Eye (tissue), 1 donor: Measurements from ENCODE around the gene PAIP2.
"Not testable (repeated sequence)": the region's sequence is repeated elsewhere in the genome, so short reads cannot be mapped to it uniquely, and the experiment has no call there.

ENCODE experiments used
- DNase-seq: peaks from one replicate; pipeline ENCODE4 v3.0.0-alpha.2; 2015

The PAIP2 gene

GRCh38 chr5:139341689-139342422, at the start of gene PAIP2:
Gene PAIP2 (plus strand): TSS chr5:139341854. CDS start chr5:139363785, 21,931 bp downstream.
- DNase-seq = peak; percentile 99

- no peak for DNase-seq
These were observed 48.5 kb upstream of the PAIP2 start for GRCh38 chr5:139293202-139293506.

DNA sequence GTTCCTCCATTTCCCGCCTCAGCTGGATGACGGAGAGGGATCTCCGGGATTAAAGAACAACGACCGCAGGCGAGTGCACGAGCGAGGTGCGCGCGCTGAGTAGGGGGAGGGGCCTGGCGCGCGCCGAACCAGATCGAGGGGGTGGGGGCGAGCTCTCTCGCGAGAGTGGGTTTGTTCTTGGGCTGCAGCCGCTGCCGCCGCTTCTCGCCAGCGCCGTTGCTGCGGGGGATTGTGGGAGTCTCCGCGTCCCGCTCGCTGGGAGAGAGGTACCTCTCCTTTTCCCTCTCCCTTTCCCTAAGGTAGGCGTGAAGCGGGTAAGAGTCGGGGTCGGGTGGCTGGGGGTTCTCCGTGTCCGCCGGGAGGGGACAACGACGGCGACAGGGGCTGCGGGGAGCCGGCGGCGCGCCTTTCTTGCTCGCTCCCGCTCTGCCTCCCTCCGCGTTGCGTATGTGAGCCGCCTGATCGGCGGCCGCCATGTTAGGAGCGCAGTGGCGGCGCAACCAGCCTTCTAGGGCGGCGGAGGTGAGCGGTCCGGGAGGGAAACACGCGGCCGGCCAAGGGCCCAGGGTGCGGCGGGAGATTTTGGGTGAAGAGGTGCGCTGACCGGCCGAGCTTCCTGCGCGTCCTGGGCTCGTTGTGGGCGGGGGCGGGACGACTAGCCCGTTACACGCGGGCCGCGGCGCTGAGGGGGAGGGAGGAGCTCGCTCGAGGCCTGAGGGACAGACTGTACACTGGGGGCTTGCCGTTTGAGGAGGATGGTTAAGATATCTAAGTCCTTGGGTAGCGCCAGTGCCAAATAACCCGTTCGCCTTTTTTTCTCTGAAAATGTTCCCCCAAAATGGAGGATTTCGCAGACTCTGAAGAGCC, 47.9 kb upstream of the PAIP2 start, which contains the start of gene MATR3:
TSS of gene MATR3 (plus strand) at position 234 of the 867 bp plus-strand sequence. CDS start 13,676 bp downstream, outside the sequence.
- peak; percentile 99 for DNase-seq

GRCh38 chr5:139294374-139295165, 47.1 kb upstream of the PAIP2 start:
- peak; percentile 96 for DNase-seq

DNA sequence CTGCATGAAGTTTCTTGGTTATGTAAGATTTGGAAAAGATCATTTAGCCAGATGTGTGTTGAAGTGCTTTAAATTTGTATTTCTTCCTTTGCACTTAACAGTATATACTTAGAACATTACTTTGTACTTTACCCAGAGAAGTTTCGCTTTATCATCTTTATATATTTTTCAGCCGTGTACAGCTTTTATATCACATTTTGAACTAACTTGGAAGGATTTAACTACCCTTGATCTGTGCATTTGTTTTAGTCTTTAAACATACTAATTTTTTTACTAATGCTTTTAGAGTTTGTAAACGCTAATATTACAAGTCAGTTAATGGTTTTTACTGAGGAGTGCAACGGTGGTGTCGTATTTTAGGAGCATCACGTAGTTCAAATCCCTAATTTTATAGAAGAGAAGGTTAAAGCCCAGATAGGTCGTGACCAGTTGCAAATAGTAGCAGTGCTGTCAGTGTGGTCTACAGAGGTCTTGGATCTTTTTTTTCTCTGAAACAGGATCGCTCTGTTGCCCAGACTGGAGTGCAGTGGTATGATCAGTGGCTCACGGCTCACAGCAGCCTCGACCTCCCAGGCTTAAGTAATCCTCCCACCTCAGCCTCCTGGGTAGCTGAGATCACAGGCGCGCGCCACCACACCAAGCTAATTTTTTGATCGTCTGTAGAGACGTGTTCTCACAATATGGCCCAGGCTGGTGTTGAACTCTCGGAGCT, 46.2 kb upstream of the PAIP2 start:
- peak; percentile 50 for DNase-seq

DNA sequence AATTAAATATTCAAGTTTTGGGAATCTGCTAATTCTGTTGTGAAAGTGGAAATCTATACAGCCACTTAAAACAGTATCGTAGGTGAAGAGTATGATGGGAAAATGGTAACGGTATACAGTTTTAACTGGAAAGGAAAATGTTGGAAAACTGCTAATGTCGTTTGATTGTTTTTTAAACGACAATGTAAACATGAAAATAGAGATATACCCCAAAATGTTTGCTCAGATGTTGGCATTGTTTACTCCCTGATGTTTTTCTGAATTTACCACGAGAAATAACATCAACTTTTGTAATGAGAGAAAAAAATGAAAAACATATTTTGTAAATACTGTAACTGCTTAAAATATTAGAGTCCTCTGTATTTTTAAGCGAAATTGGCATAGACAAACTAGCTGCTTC, 45.5 kb upstream of the PAIP2 start:
- no peak for DNase-seq

DNA sequence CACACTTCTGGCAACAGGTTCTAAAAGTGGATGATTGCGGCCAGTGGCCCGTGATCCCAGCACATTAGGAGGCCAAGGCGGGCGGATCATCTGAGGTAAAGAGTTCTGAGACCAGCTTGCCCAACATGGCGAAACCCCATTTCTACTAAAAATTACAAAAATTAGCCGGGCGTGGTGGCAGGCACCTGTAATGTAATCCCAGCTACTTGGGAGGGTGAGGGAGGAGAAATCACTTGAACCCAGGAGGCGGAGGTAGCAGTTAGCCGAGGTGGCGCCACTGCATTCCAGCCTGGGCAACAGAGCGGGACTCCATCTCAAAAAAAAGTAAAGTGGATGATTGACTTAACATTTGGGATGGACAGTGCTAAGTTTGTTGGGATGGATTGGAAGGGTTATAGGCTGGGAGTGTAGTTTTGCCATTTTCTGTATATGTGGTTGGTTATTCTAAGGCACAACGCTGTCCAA, 44.8 kb upstream of the PAIP2 start:
- no peak for DNase-seq

DNA sequence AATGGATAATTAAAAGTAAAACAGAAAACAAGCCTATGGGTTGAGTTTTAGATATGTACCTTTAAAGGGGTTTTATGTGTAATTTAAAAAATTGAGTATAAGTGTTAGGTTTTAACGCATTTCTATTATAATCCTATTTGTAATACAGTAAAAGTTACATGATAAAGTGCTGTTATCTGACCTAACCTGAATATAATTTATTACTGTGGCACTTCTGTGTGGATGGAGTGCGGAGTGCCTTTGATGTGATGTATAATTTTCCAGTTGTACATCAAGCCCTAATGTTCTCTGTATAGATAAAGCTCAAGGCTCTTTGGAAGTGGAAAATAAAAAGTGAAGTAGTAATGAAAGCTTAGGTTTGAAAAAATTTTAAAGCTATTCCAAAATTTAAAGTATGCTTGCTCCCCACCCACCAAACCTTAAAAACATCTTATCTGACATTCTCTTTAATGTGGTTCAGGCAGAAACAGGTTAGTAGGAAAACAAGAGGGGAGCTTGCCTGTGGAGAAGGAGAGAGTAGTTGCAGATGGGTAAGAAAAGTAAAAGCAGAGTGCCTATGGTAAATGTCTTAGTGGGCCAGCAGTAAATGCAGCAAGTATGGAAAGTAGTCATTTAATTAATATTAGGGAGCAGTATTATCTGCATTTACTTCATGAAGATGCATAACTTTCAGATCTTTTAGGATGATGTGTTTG, 44.1 kb upstream of the PAIP2 start:
- DNase-seq = no peak

DNA sequence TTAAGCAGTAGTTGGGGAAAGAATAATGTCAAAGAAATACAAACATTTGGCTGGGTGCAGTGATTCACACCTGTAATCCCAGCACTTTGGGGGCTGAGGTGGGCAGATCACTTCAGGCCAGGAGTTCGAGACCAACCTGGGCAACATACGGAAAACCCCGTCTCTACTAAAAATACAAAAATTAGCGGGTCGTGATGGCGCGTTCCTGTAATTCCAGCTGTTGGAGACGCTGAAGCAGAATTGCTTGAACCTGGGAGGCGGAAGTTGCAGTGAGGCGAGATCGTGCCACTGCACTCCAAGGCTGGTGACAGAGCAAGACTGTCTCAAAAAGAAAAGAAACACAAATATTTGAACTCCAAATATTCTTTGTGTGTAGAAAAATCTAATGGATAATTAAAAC, 43.4 kb upstream of the PAIP2 start:
- no peak for DNase-seq

GRCh38 chr5:139299486-139299885, 42.2 kb upstream of the PAIP2 start:
- no peak for DNase-seq

DNA sequence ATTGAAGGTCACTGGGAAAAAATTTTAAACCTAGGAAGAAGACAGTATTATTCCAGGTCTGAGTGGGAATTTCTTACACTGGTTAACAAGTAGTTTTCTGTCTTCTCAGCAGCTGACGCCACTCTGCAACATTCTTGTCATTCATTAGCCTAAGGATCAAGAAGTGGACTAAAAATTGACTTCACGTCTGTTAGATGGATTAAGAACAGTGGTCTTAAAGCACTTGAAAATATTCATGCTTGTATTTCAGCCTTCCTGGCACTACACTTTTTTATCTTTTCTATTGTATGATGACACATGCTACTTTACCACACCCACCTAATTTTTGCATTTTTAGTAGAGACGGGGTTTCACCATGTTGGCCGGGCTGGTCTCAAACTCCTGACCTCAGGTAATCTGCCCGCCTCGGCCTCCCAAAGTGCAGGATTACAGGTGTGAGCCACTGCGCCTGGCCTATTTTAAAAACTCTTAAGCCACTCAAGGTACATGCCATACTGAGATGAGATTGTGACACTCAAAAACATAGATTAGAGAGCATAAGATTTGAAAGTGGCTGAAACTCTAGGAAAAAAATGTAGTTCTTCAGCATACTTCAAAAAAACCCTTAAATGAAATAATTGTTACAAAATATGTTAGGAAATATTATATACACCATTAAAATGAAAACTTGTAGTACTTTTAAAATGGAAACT, 39.7 kb upstream of the PAIP2 start:
- no peak for DNase-seq

DNA sequence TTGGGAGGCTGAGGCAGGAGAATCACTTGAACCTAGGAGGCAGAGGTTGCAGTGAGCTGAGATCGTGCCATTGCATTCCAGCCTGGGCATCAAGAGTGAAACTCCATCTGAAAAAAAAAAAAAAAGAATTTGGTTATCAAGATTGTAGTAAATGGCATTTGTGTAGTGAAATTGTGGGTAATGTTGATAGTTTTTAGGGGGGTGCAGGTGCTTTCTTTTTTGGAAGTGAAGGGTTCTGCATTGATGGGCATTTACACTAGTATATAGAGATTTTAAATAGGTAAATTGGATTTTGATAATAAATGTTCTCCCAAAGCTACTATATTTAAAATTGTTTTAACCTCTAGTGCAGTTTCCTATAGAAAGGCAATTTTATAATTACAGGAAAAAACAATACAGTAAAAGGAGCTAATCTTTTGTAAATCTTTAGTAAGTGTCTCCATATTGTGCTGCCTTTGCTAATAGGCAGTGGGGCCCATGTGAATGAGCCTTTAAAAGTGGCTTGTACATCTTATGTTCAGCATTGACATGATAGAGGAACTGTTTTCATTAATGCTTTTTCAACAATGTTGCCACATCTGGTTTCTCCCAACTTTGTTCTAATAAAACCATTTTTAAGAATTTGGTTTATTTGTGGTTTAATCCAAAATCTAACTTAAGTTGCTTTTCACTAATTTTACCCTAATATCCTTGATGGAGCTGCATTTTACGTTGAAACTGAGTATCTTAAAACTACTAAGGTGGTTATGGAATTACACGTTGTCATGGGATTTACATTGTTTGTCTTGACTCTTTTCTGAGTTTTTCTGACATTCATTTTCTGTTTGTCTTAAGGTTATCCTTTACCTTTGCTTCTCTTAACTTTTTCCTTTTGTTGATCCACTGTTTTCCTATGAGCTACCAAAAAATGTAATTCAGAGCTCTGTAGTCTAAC, 37.0 kb upstream of the PAIP2 start:
- DNase-seq = no peak

GRCh38 chr5:139306197-139306596, 35.5 kb upstream of the PAIP2 start:
- DNase-seq = no peak

DNA sequence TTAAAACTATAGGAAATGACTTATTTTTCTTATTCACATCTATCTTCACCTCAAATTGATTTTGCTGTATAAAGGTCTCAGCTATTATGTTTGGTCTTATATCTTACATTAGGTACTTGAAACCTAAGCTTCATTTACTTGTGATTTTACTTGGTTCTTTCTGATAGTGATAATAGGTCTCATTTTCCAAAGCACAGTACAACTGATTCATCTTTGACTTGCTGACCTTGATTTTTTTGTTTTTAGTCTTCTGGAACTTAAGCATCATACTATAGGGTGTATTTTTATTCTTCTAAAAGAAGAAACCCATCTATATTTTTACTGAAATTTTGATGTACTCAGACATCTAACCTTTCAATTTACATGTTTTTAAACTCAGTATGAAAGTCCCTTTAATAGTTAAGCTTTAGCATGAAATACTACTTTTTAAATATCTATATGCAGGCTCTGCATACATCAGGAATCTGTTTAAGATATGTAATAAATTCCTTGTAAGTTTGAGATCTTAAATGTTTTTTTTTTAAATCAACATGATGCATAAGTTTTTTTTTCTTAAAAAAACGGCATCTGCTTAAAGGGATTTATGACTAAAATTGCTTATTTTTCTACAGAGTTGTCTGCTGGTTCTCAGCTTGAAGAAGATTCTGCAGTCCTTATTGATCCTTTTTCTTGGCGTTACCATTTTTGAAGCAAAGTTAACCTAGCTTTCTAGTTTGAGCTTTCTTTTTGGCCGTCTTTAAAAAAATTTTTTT, 34.9 kb upstream of the PAIP2 start:
- DNase-seq = no peak

- DNase-seq = no peak
These were observed 32.9 kb upstream of the PAIP2 start for GRCh38 chr5:139308797-139309196.

- DNase-seq = not testable (repeated sequence)
These were observed 30.9 kb upstream of the PAIP2 start for GRCh38 chr5:139310715-139311186.

- DNase-seq = no peak
These were observed 29.6 kb upstream of the PAIP2 start for GRCh38 chr5:139312075-139312474.

- DNase-seq = no peak
These were observed 27.4 kb upstream of the PAIP2 start for GRCh38 chr5:139314276-139314675.

DNA sequence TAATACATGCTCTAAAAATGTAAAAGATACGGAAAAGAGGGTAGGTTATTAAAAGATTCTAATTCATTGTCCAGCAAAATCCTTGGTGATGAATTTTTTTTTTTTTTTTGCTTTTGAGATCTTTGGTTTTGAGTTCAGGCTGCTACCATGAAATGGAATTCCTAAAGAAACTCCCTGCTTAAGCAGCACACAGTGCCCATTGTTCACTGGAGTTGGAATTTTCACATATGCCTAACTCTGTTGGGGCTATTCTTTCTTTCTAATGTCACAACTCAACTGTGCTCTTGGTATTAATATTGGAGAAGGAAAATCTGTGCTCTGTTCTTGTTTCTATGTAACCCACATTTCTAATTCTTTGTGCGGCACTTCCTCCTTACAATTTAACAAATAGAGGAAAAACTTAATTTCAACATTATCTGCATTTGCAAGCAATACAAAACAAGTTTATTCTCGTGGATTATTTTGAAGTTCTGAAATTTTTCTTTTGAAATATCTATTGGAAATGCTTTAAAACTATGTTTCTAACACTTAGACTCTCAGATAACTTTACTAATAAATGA, 26.5 kb upstream of the PAIP2 start:
- DNase-seq = no peak
